ENCODE data around the gene CHGA.

- TF ChIP-seq SUZ12 (IDR thresholded peaks at IDR 0.05) = no peak
- no peak for TF ChIP-seq ARNT (IDR thresholded peaks at IDR 0.05)
- TF ChIP-seq L3MBTL2 (conservative IDR thresholded peaks at IDR 0.05) = no peak
- TF ChIP-seq HDGF (IDR thresholded peaks at IDR 0.05; ENCODE audit: borderline replicate concordance) = no peak
- no peak for TF ChIP-seq BHLHE40 (IDR thresholded peaks at IDR 0.05; ENCODE audit: borderline replicate concordance)
- no peak for TF ChIP-seq SP1 (IDR thresholded peaks at IDR 0.05)
- no peak for TF ChIP-seq ZNF384 (IDR thresholded peaks at IDR 0.05)
- TF ChIP-seq FOXM1 (IDR thresholded peaks at IDR 0.05; ENCODE audit: borderline replicate concordance) = no peak
- no peak for TF ChIP-seq TARDBP (IDR thresholded peaks at IDR 0.05)
- no peak for TF ChIP-seq NFRKB (IDR thresholded peaks at IDR 0.05)
- TF ChIP-seq FOXK2 (IDR thresholded peaks at IDR 0.05) = no peak
- no peak for TF ChIP-seq PKNOX1 (IDR thresholded peaks at IDR 0.05)
- TF ChIP-seq ELF4 (IDR thresholded peaks at IDR 0.05) = no peak
- no peak for TF ChIP-seq LEF1 (IDR thresholded peaks at IDR 0.05; ENCODE audit: borderline replicate concordance)
Measured at GRCh38 chr14:92944976-92945375, 22.0 kb downstream of the CHGA start.

All from HEK293T (cell line).